IMR-90 (cell line): ENCODE data around the gene ADAMTS14. TPM values are rescaled to one million over a fixed set of nuclear protein-coding genes. Genes with fewer than 3 reads are reported as not detected.

Source experiments
- ATAC-seq: fragments of 200-7000 bp; cut with Tn5 transposase; 2 replicates; pipeline ENCODE4 v1.9.1; 2020; ENCODE audit warnings: low read depth, mild to moderate bottlenecking, moderate library complexity
- BruUV-seq: library from RNA; stranded (reverse); fragments of 400-500 nt; replicated peaks from 2 replicates; lab custom pipeline; 2021; lab: Mats Ljungman, UMichigan
- CTCF ChIA-PET: fragments of 300-600 bp; formaldehyde crosslinking; extraction: SDS; loops from one replicate; lab custom pipeline; 2021; ENCODE audit warnings: antibody characterized with exemption; lab: Yijun Ruan, JAX
- POLR2A ChIA-PET: fragments of 300-600 bp; sonication (Branson Sonifier 250); formaldehyde crosslinking; loops from one replicate; lab custom pipeline; 2022; ENCODE audit warnings: antibody characterized with exemption; ENCODE audit not compliant: unreplicated experiment; lab: Charles Lee
- DNase-seq: peaks from one replicate; pipeline ENCODE4 v3.0.0; 2013
- H2AFZ ChIP-seq: replicated peaks from 2 replicates; pipeline ENCODE3; 2013; ENCODE audit warnings: low read length, mild to moderate bottlenecking; ENCODE audit not compliant: poor library complexity
- H2AK5ac ChIP-seq: 2 replicates; pipeline ENCODE4 v1.6.1; 2013; ENCODE audit warnings: low read depth, low read length, inconsistent platforms
- H2AK9ac ChIP-seq: replicated peaks from 2 replicates; pipeline ENCODE3; 2013; ENCODE audit warnings: mild to moderate bottlenecking, low read depth, low read length, moderate library complexity; ENCODE audit not compliant: poor library complexity
- H2BK120ac ChIP-seq: 2 replicates; pipeline ENCODE4 v1.6.1; 2013; ENCODE audit warnings: low read depth, low read length, inconsistent platforms
- H2BK15ac ChIP-seq: 3 replicates; pipeline ENCODE4 v1.6.1; 2013; ENCODE audit warnings: low read depth, low read length, inconsistent platforms
- H2BK20ac ChIP-seq: 2 replicates; pipeline ENCODE4 v1.6.1; 2013; ENCODE audit warnings: low read depth, mild to moderate bottlenecking, inconsistent platforms, low read length, moderate library complexity
- H2BK5ac ChIP-seq: 2 replicates; pipeline ENCODE4 v1.6.1; 2013; ENCODE audit warnings: mild to moderate bottlenecking, low read depth, low read length, inconsistent platforms; ENCODE audit not compliant: poor library complexity, severe bottlenecking
- H3K14ac ChIP-seq: replicated peaks from 2 replicates; pipeline ENCODE4 v1.6.1; 2013; ENCODE audit warnings: low read depth, low read length, inconsistent platforms
- H3K18ac ChIP-seq: 2 replicates; pipeline ENCODE4 v1.6.1; 2013; ENCODE audit warnings: low read depth, low read length, control low read depth
- H3K23ac ChIP-seq: 2 replicates; pipeline ENCODE4 v1.6.1; 2013; ENCODE audit warnings: low read depth, low read length, inconsistent platforms
- H3K27ac ChIP-seq: 2 replicates; pipeline ENCODE4 v1.5.1; 2013; ENCODE audit warnings: mild to moderate bottlenecking, control low read depth, low read length; ENCODE audit not compliant: insufficient read depth
- H3K27me3 ChIP-seq: 2 replicates; pipeline ENCODE4 v1.6.1; 2013; ENCODE audit warnings: low read length; ENCODE audit not compliant: control insufficient read depth, insufficient read depth
- H3K36me3 ChIP-seq: 2 replicates; pipeline ENCODE4 v1.6.1; 2013; ENCODE audit warnings: low read length, mixed read lengths; ENCODE audit not compliant: control insufficient read depth, insufficient read depth
- H3K4ac ChIP-seq: 2 replicates; pipeline ENCODE4 v1.6.1; 2013; ENCODE audit warnings: low read depth, low read length, inconsistent platforms
- H3K4me1 ChIP-seq: 2 replicates; pipeline ENCODE4 v1.6.1; 2013; ENCODE audit warnings: low read length, mixed read lengths; ENCODE audit not compliant: control insufficient read depth, insufficient read depth
- H3K4me2 ChIP-seq: 2 replicates; pipeline ENCODE4 v1.6.1; 2013; ENCODE audit warnings: low read depth, mild to moderate bottlenecking, control low read depth, low read length, moderate library complexity
- H3K4me3 ChIP-seq: 2 replicates; pipeline ENCODE4 v1.5.1; 2013; ENCODE audit warnings: low read depth, mild to moderate bottlenecking, control low read depth, low read length, moderate library complexity; ENCODE audit not compliant: insufficient read depth
- H3K56ac ChIP-seq: 2 replicates; pipeline ENCODE4 v1.6.1; 2013; ENCODE audit warnings: low read length, inconsistent platforms; ENCODE audit not compliant: insufficient read depth; ENCODE audit errors: extremely low read depth
- H3K79me1 ChIP-seq, 2 experiments: 2 replicates each; pipeline ENCODE4 v1.6.1; 2013; ENCODE audit warnings: low read length in 2 of 2, inconsistent platforms in 1 of 2, low read depth in 1 of 2
- H3K9ac ChIP-seq: 2 replicates; pipeline ENCODE4 v1.6.1; 2013; ENCODE audit warnings: low read depth, low read length, control low read depth
- H3K9me1 ChIP-seq: 2 replicates; pipeline ENCODE4 v1.6.1; 2013; ENCODE audit warnings: low read length, inconsistent platforms; ENCODE audit not compliant: insufficient read depth
- H3K9me3 ChIP-seq: 2 replicates; pipeline ENCODE4 v1.6.1; 2013; ENCODE audit warnings: low read length; ENCODE audit not compliant: control insufficient read depth, insufficient read depth
- H4K20me1 ChIP-seq: 2 replicates; pipeline ENCODE4 v1.6.1; 2013; ENCODE audit warnings: low read length, inconsistent platforms; ENCODE audit not compliant: insufficient read depth
- H4K5ac ChIP-seq: 2 replicates; pipeline ENCODE4 v1.6.1; 2013; ENCODE audit warnings: mild to moderate bottlenecking, low read depth, low read length, control low read depth
- H4K8ac ChIP-seq, 2 experiments: 2 replicates each; pipeline ENCODE4 v1.6.1; 2013; ENCODE audit warnings: low read depth in 2 of 2, low read length in 2 of 2, control low read depth in 1 of 2, inconsistent platforms in 1 of 2
- H4K91ac ChIP-seq: 2 replicates; pipeline ENCODE4 v1.6.1; 2013; ENCODE audit warnings: low read depth, low read length, inconsistent platforms; ENCODE audit not compliant: insufficient read depth
- FOS ChIP-seq: fragments of 150-350 bp; IDR thresholded peaks from 2 replicates; pipeline ENCODE4 v1.6.1; 2016; ENCODE audit warnings: low read depth, low read length
- MAZ ChIP-seq: IDR thresholded peaks from 2 replicates; pipeline ENCODE4 v1.6.1; 2012; ENCODE audit warnings: low read depth, mild to moderate bottlenecking, low read length, improper control_type of control experiment, moderate library complexity, borderline replicate concordance
- POLR2A ChIP-seq: IDR thresholded peaks from 2 replicates; pipeline ENCODE4 v1.6.1; 2012; ENCODE audit warnings: mild to moderate bottlenecking, low read depth, low read length
- WGBS, 2 experiments: methylation state at CpG; one replicate each; pipeline versions ENCODE4 v1.1.5 to v1.1.7; 2013; ENCODE audit warnings: missing lambda C conversion rate in 2 of 2; ENCODE audit not compliant: insufficient read length in 1 of 2; ENCODE audit errors: extremely low coverage in 2 of 2; 5-methylcytosine and 5-hydroxymethylcytosine counted together
- dilution Hi-C: fragments of 300-500 bp; cut with HindIII; formaldehyde crosslinking; loops from one replicate; pipeline ENCODE4 v1.14.3; 2018; ENCODE audit warnings: low sequenced_read_pairs; ENCODE audit not compliant: unreplicated experiment
- in situ Hi-C: fragments of 300-500 bp; cut with MboI; formaldehyde crosslinking; loops from 3 replicates; pipeline ENCODE4 v1.14.3; 2019; ENCODE audit warnings: low sequenced_read_pairs, inconsistent platforms, mixed read lengths
- intact Hi-C: fragments of 100-400 bp; cut with micrococcal nuclease; formaldehyde crosslinking; loops from 2 replicates; pipeline ENCODE4 v1.10.0; 2022
- polyA plus RNA-seq, 3 experiments: library from polyadenylated mRNA; depleted of rRNA; stranded (reverse); fragments of >200 nt; gene quantifications; 2 replicates each; pipeline ENCODE4 v1.2.3, GENCODE V29; 2012; ENCODE audit warnings: low replicate concordance in 1 of 3
- total RNA-seq: library from RNA; depleted of rRNA; stranded (reverse); fragments of >200 nt; gene quantifications from 2 replicates; pipeline ENCODE4 v1.2.3, GENCODE V29; 2012

Gene ADAMTS14
- total and polyA plus RNA-seq, 2 of the 4 experiments (the other 2 are of a cell fraction), result under 0.01 to 0.31 TPM

- Histone ChIP-seq H3K4me3 (no peak overlapping the region), H2AK9ac (no peak overlapping the region), H3K79me1 (no peaks in the 10 kb centered on the region), H3K4ac (no peak overlapping the region), H3K14ac (no peak overlapping the region), H2AK5ac (no peak overlapping the region), H4K5ac (no peak overlapping the region), H3K56ac (no peak overlapping the region), H2BK120ac (no peak overlapping the region), H3K18ac (no peak overlapping the region), H3K36me3 (no peaks in the 10 kb centered on the region), H4K8ac (no peak overlapping the region), H3K4me2 (no peak overlapping the region), H2AFZ (no peak overlapping the region), H4K91ac (no peak overlapping the region), H2BK15ac (no peak overlapping the region), H3K9me1 (no peaks in the 10 kb centered on the region), H2BK20ac (no peak overlapping the region), H3K23ac (no peak overlapping the region), H3K27ac (no peak overlapping the region), H4K20me1 (no peaks in the 10 kb centered on the region), H2BK5ac (no peak overlapping the region), H3K9me3 (no peaks in the 10 kb centered on the region), H3K4me1 (no peaks in the 10 kb centered on the region), H3K9ac (no peak overlapping the region), H3K27me3 (peaks cover 27% of the 10 kb centered on the region)
- no TSS peak for BruUV-seq
- no CpG with 5 or more reads among the region's 2 CpGs for WGBS, 2 experiments
- intact Hi-C loops (no loop called here), dilution Hi-C loops (no loop called here), in situ Hi-C loops (no loop called here)
- ChIA-PET CTCF (interaction anchor here (0.5 to 1.5 kb wide), 2 partner anchors 10 to 198 kb away, joined by 3 to 4 read pairs; no protein-coding TSS in a partner anchor), POLR2A (no interaction called here)
- DNase-seq, result no peak
- no peak; the same call in 1 of the 2 replicates for ATAC-seq
- TF ChIP-seq MAZ, result no peak
- TF ChIP-seq POLR2A, result no peak
- TF ChIP-seq FOS, result no peak
Measured at GRCh38 chr10:70804421-70804808, 132.1 kb downstream of the ADAMTS14 start.
